OCI-LY3 (cell line): Measurements from ENCODE around the gene GSG1L.

Experiments used
- EZH2phosphoT487 ChIP-seq: fragments of 200-600 bp; shearing (Covaris generic); IDR thresholded peaks from 2 replicates; pipeline ENCODE4 v1.6.1; 2018; ENCODE audit warnings: antibody characterized with exemption, mixed run types, low read depth
- TF ChIP-seq, protein P1 (sequence below): fragments of 200-600, 300-600 bp; sonication (generic); IDR thresholded peaks from 2 replicates; pipeline ENCODE4 v1.5.1; 2014; ENCODE audit warnings: antibody characterized with exemption, low read length, low read depth

DNA sequence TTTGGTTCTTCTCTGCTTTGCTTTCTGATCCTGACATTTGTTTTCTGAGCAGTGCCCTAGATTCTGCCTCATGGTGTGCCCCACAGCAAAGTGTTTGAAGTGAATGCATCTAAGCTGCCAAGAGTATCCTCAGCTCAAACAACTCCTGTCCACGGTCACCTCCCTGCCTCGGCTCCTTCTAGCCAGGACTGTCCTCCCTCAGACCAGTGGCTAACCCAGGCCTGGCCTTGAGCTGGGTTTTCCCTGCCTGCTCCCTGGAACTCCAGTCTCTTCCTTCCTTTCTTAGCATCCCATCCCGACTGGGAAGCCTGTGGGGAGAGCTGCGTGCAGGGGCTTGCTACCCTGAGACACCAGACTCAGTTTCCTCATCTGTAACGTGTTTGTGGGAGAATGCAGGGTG lies 256.5 kb downstream of the GSG1L start:
- TF ChIP-seq, protein P1, sequence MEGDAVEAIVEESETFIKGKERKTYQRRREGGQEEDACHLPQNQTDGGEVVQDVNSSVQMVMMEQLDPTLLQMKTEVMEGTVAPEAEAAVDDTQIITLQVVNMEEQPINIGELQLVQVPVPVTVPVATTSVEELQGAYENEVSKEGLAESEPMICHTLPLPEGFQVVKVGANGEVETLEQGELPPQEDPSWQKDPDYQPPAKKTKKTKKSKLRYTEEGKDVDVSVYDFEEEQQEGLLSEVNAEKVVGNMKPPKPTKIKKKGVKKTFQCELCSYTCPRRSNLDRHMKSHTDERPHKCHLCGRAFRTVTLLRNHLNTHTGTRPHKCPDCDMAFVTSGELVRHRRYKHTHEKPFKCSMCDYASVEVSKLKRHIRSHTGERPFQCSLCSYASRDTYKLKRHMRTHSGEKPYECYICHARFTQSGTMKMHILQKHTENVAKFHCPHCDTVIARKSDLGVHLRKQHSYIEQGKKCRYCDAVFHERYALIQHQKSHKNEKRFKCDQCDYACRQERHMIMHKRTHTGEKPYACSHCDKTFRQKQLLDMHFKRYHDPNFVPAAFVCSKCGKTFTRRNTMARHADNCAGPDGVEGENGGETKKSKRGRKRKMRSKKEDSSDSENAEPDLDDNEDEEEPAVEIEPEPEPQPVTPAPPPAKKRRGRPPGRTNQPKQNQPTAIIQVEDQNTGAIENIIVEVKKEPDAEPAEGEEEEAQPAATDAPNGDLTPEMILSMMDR, result no peak
- TF ChIP-seq EZH2phosphoT487, result no peak
